Stimulated activated CD4-positive, alpha-beta T cell treated with anti-CD3 and anti-CD28 coated beads, Interleukin-4, amount 100 ng/mL, for 48 hours (primary cell): ENCODE results near the gene GPER1.

ENCODE experiments used
- DNase-seq, 2 donors: peaks; one replicate each; pipeline ENCODE4 v3.0.0-alpha.2; 2020; ENCODE audit warnings: low read depth in 2 of 2

Gene GPER1

DNA sequence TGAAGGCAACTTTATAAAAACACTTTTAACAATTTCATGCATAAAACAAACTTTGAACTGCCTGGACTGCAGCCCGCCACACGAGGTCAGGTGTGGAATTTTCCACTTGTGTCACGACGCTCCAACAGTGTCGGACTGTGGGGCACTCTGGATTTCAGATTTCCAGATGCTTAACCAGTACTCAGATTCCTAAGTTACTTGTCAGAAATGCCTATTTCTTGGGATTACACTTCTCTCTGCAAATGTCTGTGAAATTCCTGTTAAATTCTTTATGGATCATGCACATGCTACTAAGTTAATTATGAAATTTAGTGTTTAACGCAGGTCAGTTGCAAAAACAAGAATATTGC lies 473 bp upstream of the GPER1 start:
- DNase-seq: no peak

DNA sequence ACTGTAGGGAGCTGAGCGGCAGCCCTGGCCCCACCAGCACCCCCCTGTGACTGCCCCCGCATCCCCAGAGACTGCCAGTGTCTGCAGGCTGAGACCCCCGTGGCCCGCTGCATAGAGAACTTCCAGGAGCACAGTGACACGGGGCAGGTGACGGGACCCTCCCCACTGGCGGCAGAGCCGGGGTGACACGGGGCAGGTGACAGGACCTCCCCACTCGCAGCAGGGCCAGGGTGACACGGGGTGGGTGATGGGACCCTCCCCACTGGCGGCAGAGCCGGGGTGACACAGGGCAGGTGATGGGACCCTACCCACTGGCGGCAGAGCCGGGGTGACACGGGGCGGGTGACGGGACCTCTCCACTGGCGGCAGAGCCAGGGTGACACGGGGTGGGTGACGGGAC lies 2.3 kb downstream of the GPER1 start:
- DNase-seq: no peak

DNA sequence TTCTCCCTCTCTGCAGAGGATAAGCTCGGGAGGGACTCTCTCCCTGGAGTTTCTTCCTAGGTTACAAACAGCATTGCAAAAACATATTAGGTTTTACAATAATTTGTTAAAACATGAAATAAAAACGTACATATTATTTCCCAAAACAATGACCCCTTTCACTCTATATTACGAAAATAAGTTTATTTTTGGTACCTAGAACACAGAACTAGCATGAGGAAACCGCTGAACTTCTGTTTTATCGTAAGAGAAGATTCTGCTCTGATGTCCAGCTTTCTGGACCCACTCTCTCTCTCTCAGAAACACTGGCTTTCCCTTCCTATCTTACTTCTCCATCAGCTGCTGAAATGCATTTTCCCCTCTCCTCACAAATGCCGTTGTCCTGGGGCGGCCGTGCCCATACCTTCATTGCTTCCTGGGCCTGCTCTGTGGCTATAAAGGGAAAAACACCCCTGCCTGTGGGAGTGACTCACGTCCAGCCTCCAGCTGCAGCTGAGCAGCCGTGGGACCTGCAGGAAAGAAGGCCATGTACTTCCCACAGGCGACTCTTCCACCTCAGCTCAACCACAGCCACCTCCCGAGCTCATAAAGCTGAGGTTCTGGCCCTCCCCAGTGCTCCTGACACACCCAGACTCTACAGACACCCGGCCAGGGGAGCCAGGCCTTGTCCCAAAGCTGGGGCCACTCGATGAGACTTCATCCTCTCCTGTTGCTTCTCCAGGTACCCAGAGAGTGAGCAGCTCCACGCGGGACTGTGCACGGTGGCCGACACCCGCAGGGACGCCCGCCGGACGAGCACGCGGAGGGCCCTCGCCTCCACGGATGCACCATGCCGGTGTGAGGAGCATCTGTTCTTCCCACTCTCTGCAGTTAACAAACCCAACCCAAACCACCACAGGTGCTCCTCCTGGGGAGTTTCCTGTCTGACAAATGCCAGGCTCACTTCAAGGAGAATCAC lies 3.1 kb downstream of the GPER1 start:
- no peak for DNase-seq

DNA sequence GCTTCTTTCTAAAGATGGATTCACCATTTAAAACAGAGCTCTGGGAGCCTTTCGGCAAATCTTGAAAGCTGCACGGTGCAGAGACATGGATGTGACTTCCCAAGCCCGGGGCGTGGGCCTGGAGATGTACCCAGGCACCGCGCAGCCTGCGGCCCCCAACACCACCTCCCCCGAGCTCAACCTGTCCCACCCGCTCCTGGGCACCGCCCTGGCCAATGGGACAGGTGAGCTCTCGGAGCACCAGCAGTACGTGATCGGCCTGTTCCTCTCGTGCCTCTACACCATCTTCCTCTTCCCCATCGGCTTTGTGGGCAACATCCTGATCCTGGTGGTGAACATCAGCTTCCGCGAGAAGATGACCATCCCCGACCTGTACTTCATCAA lies 3.7 kb downstream of the GPER1 start:
- no peak for DNase-seq

DNA sequence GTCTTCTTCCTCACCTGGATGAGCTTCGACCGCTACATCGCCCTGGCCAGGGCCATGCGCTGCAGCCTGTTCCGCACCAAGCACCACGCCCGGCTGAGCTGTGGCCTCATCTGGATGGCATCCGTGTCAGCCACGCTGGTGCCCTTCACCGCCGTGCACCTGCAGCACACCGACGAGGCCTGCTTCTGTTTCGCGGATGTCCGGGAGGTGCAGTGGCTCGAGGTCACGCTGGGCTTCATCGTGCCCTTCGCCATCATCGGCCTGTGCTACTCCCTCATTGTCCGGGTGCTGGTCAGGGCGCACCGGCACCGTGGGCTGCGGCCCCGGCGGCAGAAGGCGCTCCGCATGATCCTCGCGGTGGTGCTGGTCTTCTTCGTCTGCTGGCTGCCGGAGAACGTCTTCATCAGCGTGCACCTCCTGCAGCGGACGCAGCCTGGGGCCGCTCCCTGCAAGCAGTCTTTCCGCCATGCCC lies 4.3 kb downstream of the GPER1 start:
- DNase-seq: no peak

DNA sequence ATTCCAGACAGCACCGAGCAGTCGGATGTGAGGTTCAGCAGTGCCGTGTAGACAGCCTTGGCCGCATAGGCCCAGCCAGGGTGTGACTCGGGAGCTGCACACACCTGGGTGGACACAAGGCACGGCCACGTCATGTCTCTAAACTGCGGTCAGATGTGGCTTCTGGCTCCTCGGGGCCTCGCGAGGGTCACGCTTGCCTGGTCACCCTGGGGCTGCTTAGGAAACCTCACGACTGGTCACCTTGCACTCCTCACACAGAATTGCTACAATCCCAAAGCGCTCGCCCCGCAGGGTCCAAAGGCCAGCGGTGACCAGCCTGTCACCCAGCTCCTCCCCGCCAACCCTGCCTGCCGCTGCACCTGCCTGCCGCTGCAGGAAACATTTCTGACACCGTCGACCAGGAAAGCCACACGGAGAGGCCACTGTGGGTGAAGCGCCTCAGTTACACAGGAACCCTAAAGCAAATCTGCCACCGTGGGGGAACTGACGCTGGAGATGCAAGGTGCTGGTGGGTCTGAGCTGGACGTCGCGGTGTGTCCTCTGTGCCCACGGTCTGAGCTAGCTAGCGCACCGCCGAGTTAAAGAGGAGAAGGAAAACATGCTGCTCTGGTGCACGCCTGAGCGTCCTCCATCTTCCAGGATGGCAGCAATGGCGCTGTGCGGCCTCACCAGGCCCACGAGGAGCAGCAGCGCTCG lies 5.0 kb downstream of the GPER1 start:
- no peak for DNase-seq

DNA sequence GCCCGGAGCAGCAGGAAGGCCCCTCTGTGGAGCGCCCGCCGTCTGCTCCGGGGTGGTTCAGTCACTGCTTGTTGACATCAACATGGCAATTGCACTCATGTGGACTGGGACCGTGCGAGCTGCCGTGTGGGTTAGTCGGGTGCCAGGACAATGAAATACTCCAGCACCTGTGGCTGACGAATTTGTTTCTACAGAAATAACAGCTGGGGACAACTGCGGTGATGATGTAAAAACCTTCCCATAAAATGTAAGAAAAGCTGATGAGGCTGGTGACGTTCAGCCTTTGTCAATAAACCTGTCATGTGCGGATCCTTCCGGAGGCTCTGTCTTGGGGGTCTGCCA lies 5.6 kb downstream of the GPER1 start:
- DNase-seq: no peak

DNA sequence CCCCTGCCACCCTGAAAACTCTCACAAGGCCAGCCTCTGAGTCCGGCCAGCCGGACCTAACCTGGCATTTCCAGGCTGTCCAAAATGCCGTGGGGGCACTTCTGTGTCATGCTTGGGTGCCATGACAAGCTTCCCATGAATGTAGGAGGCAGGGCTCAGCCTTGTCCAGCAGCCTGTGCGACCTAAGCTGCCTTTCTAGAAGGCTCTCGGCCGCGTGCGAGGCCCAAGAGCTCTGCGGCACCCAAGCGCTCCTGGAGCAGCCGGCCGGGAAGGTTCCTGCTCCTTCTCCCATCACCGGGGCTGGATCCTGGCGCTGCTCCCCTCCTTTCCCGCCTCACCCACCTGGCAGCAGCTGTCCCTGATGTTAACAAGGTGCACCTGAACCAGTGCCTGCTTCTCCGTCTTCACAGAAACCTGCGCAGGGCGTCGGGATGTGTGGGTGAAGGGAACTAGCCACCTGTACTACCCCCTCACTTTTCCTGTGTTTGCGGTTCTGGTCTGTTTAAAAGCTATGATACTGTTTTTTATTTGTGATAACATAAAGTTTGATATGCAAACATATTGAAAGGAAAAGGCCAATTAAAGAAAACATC lies 6.1 kb downstream of the GPER1 start:
- DNase-seq: no peak

DNA sequence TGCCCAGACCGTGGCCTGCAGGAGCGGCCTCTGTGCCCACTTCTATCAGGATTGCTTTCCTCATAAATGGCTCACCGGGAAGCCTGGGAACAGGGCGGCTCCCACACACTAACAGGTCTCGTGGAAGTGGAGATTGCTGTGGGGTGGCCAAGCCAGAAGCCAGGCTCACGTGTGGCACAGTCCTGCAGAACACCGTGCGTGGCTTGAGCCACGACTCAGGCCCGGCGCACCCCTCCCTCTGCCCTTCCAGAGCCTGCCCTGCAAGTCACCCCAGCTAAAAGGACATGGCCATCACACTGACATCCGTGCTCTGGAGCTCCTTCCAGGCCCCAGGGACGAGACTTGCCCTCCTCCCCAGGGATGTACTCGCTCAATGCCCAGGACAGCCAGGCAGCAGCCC lies 7.0 kb downstream of the GPER1 start:
- no peak for DNase-seq

DNA sequence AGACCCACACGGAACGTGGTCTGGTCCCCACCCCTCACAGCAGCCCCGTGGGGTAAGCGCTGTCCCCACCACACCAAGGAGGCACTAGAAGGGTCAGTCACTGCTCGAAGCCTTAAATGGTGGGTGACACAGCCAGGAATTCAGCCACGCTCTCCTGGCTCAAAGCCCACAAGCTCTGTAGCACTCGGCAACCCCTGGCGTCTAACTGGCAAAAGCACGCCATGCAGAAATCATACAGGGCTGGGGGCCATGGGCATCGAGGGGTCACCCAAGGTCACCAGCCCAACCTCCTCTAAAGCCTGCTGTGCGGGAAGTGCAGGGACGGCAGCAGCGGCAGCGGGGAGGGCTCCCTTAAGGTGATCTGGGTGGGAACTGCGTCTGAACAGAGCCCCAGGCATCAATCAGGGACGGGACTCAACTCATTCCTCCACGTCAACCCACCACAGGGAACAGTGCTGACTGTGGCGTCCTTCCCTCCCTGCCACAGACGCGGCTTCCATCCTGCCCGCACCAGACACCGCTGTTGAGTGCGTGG lies 7.8 kb downstream of the GPER1 start:
- no peak for DNase-seq

DNA sequence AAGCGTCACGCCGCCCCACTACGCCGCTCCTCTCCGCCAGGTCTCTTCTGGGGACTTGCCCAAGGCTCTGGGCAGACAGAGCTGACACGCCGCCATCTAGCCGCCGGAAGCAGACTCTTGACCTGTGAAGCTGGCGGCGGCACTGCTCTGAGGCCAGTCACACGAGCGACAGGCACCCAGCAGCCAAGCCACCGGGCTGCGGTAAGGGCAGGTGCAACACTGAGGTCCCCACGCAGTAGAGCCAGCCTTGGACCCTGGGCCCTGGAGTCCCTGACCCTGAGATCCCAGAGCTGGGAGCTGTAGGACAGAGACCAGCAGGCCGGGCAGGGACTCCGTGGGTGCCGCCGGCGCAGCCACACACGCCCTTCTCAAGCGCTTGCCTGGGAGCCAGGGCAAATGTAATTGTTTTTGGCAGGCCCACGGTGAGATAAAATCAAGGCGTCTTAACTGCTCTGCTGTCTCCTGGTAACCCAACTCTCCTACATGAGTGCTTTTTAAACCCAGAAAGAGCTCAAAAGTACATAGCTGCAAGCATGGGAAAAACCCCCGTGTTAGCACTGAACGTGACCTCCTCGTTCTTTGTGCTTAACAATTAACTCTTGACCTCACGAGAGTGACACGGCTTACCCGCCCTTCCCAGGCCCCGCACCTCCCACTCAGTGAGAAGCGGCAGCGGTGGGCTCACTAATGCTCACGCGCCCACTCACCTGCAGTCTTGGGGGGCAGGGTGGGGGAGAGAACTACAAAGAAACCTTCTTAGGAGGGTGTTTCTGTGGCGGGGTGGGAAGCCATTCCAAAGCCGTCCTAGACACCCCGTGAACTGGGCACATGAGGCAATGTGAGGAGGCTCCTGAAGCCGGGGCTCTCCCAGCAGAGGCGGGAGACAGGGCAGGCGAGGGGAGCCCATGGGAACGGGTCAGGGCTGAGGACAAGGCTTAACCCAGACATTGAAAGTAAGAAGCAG lies 8.5 kb downstream of the GPER1 start:
- DNase-seq: no peak

DNA sequence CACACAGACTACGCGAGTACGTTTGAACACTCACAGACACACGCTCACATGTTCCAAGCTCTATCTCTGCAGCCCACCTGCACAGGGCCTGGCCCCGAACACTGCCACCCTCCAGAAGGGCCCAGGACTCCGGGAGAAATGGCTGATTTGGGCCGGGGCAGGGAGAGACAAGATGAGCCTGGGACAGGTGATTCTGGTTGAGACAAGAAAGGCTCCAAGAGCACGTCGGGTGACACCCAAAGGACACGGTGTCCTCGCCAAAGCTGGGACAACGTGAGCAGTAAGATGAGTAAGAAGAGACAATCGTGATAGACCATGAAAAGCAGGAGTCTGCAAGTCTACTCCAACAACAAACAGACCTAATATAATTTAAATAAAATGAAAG lies 9.2 kb downstream of the GPER1 start:
- no peak for DNase-seq

DNA sequence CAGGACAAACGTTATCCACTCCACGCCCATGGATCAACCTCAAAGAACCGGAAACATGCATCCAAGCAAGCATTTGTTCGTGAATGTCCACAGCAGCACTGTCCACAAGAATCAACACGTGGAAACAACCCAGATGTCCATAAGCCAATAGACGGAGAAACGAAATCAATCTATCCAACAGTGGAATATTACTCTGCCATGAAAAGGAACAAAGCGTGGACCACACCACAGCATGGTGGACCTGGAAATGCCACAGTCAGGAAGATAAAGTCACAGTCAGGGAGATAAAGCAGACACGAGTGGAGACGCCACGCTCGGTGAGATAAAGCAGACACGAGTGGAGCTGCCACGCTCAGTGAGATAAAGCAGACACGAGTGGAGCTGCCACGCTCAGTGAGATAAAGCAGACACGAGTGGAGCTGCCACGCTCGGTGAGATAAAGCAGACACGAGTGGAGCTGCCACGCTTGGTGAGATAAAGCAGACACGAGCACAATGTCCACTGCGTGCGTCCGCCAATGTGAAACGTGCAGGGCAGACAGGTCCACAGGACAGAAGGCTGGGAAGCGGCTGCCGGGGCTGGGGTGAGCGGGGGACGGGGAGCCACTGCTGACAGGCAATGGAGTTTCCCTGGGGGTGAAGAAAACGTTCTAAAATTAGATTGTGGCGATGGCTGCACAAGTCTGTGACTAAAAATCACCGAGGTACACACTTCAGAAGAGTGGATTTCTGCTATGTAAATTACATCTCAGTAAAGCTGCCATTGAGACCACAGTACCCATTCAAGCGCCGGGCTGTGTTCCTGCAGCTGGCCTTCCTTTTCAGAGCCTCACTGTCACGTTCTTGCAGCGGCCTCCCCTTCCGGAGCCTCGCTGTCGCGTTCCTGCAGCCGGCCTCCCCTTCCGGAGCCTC lies 10.6 kb downstream of the GPER1 start:
- DNase-seq: no peak

DNA sequence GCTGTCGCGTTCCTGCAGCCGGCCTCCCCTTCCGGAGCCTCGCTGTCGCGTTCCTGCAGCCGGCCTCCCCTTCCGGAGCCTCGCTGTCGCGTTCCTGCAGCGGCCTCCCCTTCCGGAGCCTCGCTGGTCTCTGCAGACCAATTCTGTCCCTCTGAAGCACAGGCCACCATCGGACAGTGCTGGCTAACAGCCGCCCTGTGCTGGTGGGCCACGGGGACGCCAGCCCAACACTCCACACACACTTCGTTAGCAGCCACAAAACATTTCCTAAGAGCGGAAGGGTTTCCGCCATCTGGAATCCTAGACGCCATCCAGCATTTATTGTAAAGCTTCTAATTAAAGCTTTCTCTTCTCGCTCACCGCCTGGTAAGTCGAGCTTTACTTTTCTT lies 11.2 kb downstream of the GPER1 start:
- no peak for DNase-seq

DNA sequence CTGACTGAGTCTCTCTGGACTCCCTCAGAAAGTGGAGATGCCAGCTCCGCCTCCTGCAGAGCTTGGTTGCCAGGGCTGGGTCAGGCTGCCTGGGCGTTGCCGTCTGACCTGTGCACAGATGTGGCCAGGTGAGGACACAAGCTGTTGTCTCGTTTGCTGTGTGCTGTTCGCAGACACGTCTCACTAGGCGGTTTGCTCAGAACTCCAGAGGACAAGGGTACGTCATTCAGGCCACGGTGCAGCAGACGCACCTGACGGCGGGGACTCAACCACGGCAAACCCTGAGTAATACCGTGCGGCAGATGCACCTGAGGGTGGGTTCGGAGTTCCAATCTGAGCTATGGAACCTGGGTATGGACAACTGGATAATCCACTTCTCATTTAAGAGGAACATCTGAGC lies 11.7 kb downstream of the GPER1 start:
- DNase-seq: no peak

DNA sequence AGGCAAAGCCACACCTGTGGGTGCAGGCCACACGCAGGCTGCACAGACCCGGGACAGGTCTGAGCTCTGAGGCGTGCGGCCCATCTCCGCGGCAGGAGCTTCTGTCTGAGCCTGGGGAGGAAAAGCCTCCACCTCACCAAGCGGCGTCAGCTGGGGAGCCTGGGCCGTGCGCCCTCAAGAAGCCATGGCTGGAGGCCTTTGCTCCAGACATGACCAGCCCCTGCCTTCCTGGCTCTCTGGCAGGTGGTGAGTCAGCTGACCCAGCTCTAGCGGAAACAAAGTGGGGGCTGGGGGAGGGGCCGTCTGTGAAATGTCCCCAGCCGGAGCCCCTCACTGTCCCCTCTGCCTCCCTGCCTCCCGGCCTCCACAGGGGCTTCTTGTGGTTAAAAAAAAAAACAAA lies 12.5 kb downstream of the GPER1 start:
- DNase-seq: no peak

DNA sequence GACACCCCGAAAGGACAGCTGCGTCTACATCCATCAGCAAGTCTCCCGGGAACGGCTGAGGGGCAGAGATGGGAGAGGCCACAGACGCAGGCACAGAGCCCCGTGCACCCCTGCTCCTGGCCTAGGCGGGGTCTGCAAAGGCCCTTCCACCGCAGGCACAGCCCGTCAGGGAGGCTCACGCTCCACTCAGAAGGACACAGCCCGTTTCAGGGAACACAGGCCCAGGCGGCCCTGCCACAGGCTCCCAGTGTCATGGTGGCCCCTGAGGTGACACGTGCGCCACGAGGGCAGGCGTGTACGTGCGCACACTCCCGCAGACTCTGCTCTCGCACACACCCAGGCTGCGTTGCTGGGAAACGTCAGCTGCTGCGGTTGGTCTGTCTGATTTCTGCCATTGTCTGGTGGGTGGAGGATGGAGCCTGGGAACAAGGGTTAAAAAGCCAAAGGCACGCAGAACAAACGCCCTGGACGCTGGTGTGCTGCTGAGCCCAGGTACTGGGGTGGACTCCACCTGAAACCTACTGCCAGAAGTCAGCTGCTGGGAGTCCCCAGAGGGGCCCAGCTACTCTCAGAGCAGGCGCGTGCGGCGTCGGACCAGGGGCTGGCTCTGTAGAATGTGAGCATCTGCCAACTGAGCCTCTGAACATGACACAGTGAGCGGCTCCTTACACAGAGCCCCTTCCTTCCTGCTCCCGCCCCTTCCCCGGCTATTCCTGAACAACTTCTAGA lies 13.1 kb downstream of the GPER1 start:
- no peak for DNase-seq

DNA sequence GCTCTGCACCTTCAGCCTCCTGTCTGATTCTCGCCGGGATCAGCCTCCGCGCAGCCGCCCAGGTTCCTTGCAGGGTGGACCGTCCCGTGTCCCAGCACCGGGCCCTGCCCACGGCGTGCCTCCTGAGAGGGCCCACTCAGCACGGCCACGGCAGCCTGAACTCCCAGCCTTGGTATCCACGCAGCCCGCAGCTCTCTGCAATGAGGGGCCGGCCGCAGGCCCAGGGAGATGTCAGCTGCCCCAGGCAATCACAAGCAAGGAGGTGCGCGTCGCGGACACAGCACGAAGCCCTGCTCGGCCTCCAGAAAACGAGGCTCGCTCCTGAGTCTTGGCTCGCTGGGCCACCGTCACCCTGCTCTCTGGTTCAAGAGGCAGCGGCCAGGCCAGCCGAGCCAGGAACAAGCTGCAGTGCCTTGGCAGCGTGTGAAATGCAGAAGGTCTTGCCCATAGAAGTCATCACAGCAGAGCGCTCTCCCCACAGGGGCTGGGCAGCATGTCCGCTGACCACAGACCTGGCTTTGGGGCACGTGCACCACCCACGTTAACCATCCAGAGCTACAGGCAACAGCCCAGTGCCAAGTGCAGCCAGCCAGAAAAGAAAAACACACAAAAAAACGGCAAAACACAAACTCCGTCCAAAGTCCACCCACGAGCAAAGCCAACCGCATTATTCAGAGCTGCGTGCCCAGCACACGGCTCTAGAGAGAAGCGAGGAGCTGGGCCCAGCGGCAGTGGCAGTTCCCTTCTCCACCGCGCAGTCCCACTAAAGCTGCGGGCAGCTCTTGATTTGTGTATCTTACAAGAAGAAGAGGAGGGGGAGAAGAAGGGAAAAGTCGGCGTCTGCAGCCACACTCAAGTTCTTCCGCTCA lies 13.9 kb downstream of the GPER1 start:
- DNase-seq: no peak
